ENCODE measurements around the gene TNIP2.

Gene TNIP2

DNA sequence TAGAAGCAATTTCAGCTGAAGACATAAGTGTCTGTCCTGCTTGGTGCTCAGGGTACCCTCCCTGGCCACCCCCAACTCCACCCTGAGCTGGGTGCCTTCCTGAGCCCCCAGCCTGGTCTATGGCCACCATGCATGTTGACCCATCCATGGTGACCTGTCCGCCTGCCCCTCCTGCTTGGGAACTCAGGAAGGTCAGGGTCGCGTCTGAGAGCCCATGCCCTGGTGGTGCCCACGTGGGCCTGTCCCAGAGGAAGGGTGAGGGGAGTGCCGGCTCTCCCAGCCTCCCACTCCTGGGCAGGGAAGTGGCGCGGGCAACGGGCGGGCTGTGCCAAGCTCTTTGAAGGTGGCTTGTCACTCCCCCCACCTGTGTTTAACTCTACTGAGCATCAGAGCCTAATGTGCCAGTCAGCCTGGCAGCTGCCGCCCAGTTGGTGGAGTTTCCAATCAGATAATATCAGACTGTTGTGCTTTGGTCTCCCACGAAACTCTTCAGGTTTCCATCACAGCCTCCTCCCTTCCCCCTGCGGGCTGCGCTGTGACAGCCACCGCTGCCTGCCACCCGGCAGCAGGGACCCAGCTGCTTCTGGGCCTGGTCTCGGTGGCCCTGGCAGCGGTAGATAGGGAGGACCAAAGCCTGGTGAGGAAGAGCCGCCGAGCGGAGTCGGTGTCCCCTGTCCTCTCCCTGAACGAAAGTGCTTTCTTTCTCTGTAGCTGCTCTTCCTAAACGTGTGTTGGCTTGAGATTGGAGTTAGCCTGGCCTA is 41.6 kb upstream of the TNIP2 start:
- no peak overlapping the region for H3K4me2 ChIP-seq (ENCODE audit: low read depth, low read length)
- H3K79me2 ChIP-seq (ENCODE audit: low read length): no peaks in the 10 kb centered on the region
- TF ChIP-seq, protein P1, sequence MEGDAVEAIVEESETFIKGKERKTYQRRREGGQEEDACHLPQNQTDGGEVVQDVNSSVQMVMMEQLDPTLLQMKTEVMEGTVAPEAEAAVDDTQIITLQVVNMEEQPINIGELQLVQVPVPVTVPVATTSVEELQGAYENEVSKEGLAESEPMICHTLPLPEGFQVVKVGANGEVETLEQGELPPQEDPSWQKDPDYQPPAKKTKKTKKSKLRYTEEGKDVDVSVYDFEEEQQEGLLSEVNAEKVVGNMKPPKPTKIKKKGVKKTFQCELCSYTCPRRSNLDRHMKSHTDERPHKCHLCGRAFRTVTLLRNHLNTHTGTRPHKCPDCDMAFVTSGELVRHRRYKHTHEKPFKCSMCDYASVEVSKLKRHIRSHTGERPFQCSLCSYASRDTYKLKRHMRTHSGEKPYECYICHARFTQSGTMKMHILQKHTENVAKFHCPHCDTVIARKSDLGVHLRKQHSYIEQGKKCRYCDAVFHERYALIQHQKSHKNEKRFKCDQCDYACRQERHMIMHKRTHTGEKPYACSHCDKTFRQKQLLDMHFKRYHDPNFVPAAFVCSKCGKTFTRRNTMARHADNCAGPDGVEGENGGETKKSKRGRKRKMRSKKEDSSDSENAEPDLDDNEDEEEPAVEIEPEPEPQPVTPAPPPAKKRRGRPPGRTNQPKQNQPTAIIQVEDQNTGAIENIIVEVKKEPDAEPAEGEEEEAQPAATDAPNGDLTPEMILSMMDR (IDR thresholded peaks at IDR 0.05; ENCODE audit: low read length): no peak
- TF ChIP-seq EZH2phosphoT487 (IDR thresholded peaks at IDR 0.05; ENCODE audit: low read length) (no peak), EZH2 (optimal IDR thresholded peaks at IDR 0.05; ENCODE audit: low read depth, low read length) (no peak)
- no peaks in the 10 kb centered on the region for H3K9me3 ChIP-seq (replicated peaks; ENCODE audit: insufficient read depth, low read length)
- H4K20me1 ChIP-seq (ENCODE audit: insufficient read depth, low read length): no peaks in the 10 kb centered on the region
- 0 out of 2 replicates have a peak, but pooled peaks cover 8% of the 10 kb centered on the region for H3K4me1 ChIP-seq (ENCODE audit: low read length)
- no peaks in the 10 kb centered on the region for H3K9me2 ChIP-seq (replicated peaks; ENCODE audit: insufficient read depth, low read length)
- no peak overlapping the region for H3K9ac ChIP-seq (ENCODE audit: low read length)
- H3K4me3 ChIP-seq (ENCODE audit: low read length): no peak overlapping the region
- DNase-seq: no peak
- no peaks in the 10 kb centered on the region for H3F3A ChIP-seq (ENCODE audit: insufficient read depth, low read length)
- no peak overlapping the region for H2AFZ ChIP-seq (ENCODE audit: low read length)
- H3K27ac ChIP-seq (ENCODE audit: low read length): no peak overlapping the region
- no peaks in the 10 kb centered on the region for H3K27me3 ChIP-seq (replicated peaks; ENCODE audit: insufficient read depth, low read length)
- H3K36me3 ChIP-seq (replicated peaks; ENCODE audit: insufficient read depth, low read length): no peaks in the 10 kb centered on the region

DNA sequence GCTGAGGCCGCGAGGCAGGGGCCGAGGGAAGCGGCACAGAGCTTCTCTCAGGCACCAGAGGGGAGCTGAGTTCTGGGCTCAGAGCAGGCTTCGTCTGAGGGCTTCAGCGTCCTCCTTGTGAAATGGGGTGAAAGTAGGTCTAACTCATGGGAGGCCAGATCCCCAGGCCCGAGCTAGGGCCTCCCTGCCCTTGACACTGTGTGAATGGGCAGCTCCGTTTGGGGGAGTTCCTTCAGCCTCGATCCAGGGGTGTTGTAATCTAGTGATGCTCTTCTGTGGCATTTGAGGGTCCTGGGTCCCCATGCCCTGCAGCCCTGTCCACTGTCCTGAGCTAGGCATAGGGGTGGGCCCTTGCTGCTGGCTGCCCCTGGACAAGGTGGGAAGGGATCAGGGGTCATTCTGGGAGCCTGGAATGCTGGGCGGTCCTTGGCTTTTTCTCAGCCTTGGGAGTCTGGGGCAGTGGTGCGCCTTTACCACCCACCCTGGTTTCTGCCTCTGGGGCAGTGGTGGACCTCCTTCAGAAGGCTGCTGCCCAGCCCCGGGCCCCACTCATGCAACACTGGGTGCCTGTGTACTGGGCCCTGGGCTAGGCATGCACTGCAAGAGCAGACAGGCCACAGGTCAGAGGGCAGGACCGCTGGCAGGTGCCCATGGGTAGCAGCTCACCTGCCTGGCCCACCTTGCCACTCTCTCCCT is 40.9 kb upstream of the TNIP2 start:
- Histone ChIP-seq H3K4me1 (ENCODE audit: low read length) (0 out of 2 replicates have a peak, but pooled peaks cover 8% of the 10 kb centered on the region), H4K20me1 (ENCODE audit: insufficient read depth, low read length) (no peaks in the 10 kb centered on the region), H3K27me3 (replicated peaks; ENCODE audit: insufficient read depth, low read length) (no peaks in the 10 kb centered on the region), H3K4me3 (ENCODE audit: low read length) (no peak overlapping the region), H3K79me2 (ENCODE audit: low read length) (no peaks in the 10 kb centered on the region), H2AFZ (ENCODE audit: low read length) (no peak overlapping the region), H3F3A (ENCODE audit: insufficient read depth, low read length) (no peaks in the 10 kb centered on the region), H3K9ac (ENCODE audit: low read length) (no peak overlapping the region), H3K9me2 (replicated peaks; ENCODE audit: insufficient read depth, low read length) (no peaks in the 10 kb centered on the region), H3K9me3 (replicated peaks; ENCODE audit: insufficient read depth, low read length) (no peaks in the 10 kb centered on the region), H3K36me3 (replicated peaks; ENCODE audit: insufficient read depth, low read length) (no peaks in the 10 kb centered on the region), H3K27ac (ENCODE audit: low read length) (no peak overlapping the region), H3K4me2 (ENCODE audit: low read depth, low read length) (no peak overlapping the region)
- TF ChIP-seq EZH2phosphoT487 (IDR thresholded peaks at IDR 0.05; ENCODE audit: low read length): no peak
- TF ChIP-seq, protein P1 (IDR thresholded peaks at IDR 0.05; ENCODE audit: low read length): no peak
- no peak for TF ChIP-seq EZH2 (optimal IDR thresholded peaks at IDR 0.05; ENCODE audit: low read depth, low read length)
- DNase-seq: no peak

DNA sequence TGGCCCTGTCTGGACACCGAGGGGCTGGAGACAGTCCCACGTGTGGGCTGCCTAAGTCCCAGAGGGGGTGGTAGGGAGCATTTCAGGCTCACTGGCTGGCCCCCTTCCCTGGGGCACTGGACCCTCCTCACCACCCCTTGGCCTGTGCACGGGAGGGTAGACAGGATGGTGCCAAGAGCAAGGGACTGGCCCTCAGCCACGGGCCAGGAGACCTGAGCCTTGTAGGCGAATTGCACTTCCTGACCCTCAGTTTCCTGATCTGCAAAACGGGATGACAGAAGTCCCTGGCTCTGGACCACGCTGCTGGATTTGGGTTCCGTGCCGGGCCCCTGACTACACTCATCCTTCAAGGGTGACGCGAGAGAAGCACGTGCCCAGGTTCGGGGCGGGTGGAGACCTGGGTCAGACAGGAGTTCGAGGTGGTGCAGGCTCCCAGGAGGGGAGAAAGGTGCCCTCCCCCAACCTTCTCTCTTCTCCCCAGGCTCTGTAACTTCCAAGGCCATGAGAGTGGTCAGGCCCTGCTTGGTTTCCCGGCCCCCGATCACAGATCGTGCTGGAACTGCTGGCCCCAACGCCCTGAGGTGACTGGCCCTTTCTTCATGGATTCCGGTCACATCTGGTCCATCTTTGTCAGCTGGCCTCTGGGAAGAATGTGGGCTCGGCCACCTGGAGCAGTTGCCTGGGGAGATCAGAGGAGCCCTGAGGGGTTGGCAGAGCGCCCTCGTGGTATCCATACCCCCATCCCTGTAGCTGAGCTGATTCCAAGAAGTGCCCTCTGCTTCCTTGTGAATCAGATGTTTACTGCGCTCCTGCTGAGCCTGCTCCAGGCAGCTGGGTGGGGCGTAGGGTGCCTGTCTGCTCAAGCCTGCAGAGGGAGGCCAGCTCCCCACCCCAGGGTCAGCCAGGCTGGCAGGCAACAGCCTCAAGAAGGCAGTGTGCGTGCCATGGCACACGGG is 40.0 kb upstream of the TNIP2 start:
- H3K79me2 ChIP-seq (ENCODE audit: low read length): no peaks in the 10 kb centered on the region
- H2AFZ ChIP-seq (ENCODE audit: low read length): no peak overlapping the region
- DNase-seq: no peak
- 0 out of 2 replicates have a peak, but pooled peaks cover 8% of the 10 kb centered on the region for H3K4me1 ChIP-seq (ENCODE audit: low read length)
- no peaks in the 10 kb centered on the region for H3K36me3 ChIP-seq (replicated peaks; ENCODE audit: insufficient read depth, low read length)
- H3K4me3 ChIP-seq (ENCODE audit: low read length): no peak overlapping the region
- no peaks in the 10 kb centered on the region for H3K9me2 ChIP-seq (replicated peaks; ENCODE audit: insufficient read depth, low read length)
- no peaks in the 10 kb centered on the region for H4K20me1 ChIP-seq (ENCODE audit: insufficient read depth, low read length)
- H3K9ac ChIP-seq (ENCODE audit: low read length): no peak overlapping the region
- H3K4me2 ChIP-seq (ENCODE audit: low read depth, low read length): no peak overlapping the region
- no peak for TF ChIP-seq EZH2phosphoT487 (IDR thresholded peaks at IDR 0.05; ENCODE audit: low read length)
- TF ChIP-seq, protein P1 (IDR thresholded peaks at IDR 0.05; ENCODE audit: low read length): no peak
- no peaks in the 10 kb centered on the region for H3F3A ChIP-seq (ENCODE audit: insufficient read depth, low read length)
- no peak overlapping the region for H3K27ac ChIP-seq (ENCODE audit: low read length)
- H3K27me3 ChIP-seq (replicated peaks; ENCODE audit: insufficient read depth, low read length): no peaks in the 10 kb centered on the region
- H3K9me3 ChIP-seq (replicated peaks; ENCODE audit: insufficient read depth, low read length): no peaks in the 10 kb centered on the region

Data from MM.1S (cell line).